Measurements from ENCODE around the gene MAP3K3.
"Not testable (repeated sequence)": the region's sequence is repeated elsewhere in the genome, so short reads cannot be mapped to it uniquely, and the experiment has no call there.

Gene MAP3K3

GRCh38 chr17:63716426-63716825 is 94.2 kb downstream of the MAP3K3 start:
- DNase-seq = no peak

DNA sequence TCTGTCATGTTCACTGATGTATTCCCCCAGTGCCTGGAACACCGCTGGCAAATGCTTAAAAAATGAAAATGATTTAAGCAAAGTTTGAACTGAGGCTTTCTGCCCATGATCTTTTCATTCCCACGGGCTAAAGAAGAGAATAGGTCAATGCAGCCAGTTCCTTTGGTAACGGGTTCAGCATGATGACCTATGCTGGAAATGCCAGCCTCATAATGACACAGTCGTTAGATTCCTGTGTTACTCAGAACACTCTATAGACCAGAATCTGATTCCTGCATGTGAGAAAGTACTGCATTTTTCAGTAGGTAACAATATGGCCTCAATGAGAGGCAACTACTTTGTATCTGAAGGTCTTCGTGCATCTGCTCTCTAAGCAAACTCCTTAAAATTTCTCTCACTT is 96.8 kb downstream of the MAP3K3 start:
- DNase-seq = no peak

- DNase-seq = not testable (repeated sequence)
Observed at GRCh38 chr17:63720194-63720593, 98.0 kb downstream of the MAP3K3 start.

DNA sequence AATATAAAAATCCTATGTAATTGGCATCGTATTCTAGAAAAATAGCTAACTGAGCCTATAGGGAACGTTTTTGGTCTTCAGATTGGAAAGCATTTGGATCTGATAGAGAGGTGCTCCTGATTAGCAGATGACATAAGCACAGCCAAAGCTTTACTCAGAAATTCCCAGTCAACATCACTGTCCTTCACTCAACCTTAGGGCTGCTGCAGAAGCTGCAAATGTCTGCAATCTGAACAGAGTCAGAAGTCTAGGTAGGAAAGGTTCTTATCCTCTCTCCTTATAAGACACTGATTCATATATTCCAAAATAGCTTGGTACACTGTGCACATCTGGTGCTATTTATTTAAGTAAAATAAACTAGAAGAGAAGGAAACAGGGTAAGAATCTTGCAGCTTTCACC is 100.2 kb downstream of the MAP3K3 start:
- no peak for DNase-seq

- no peak for DNase-seq
Observed at GRCh38 chr17:63735691-63736090, 113.5 kb downstream of the MAP3K3 start.

- peak; percentile 1 for DNase-seq
Observed at GRCh38 chr17:63740464-63741142, 118.4 kb downstream of the MAP3K3 start.

DNA sequence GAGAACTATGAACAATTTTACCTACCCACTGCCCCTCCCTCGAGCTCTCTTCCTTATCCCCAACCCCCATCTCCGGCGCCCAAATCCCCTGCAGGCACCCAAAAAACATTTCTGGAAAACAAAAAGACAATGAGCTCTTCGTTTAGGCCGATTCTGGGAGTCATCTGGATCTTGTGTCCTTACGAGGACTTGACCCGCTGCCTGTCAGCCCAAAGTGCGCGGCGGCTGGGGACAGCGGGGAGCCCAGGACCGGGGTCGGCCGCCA is 118.9 kb downstream of the MAP3K3 start:
- no peak for DNase-seq

DNA sequence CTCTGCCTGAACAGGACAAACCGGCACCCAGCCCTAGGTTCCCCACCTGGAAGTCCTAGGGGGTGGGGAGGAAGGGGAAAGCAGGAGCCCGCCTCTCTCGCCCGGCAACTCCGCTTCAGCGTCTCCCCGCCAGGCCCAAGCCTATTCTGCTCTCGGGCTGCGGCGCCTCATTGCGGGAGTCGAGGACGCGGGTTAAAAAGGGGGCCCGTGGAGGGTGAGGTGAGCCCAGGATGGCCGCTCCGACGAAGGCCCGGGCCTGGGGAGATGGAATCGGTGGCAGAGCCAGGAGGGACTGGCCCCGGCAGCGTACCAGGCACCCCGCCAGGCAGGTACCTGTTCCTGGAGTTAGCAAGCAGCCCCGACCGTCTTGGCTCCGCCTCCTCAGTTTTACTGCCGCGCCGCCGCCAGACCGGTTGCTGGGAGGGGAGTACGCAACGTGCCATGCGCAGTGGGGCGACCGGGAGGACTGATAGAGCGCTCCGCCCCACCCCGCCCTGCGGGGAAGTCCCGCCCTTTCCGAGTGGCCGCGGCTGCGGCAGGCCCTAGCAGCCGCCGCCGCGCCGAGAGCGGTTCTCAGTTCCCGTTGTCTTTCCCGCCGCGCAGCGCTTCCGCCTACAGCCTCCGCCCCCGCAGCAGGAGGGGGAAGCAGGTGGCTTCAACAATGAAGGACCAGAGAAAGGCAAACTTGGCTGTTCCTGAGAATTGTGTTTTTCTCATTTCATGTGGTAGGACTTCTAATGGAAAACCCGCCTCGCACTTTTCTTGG is 119.4 kb downstream of the MAP3K3 start, which contains the start of gene STRADA:
Gene STRADA (minus strand): TSS at position 392 of the 766 bp plus-strand sequence. CDS start 13,430 bp downstream, outside the sequence.
- peak; percentile 84 for DNase-seq

All from DMS79 (cell line).